ENCODE data around the gene CCNG2.

The CCNG2 gene

DNA sequence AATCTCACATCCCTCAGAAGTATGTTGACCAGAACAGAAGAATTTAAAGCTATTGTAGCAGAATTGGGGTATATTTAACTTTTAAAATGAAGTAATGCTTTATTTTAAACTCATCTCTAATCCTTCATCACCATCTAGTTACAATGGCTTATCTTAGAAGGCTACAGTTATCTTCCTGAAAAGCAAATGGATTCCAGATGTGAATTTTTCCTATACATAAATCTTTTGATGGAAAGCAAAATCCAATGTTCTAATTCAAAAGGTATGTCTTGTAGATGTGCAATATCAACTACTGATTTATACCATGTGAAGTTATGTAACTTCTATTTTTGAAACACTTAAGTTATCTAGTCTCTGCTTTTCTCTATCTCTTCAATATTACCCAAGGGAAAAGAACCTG lies 47.6 kb downstream of the CCNG2 start:
- DNase-seq = no peak

DNA sequence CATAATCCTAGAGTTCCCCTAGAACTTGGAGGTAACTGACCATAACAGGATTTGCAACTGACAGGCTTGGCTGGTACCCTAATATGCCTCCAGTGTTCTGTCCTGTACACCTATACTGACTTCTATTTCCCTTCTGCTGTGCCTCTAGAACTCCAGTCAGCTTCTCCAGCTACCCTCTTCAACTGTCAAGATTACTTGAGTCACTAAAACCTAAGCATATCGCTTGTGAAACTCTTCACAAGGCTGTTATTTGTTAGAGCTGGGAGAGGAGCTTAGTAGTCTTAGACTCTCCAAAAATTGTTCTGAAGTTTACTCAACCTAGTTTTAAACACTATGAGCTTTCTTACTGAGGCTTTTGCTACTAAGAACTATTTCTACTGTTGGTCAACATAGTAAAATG lies 52.0 kb downstream of the CCNG2 start:
- no peak for DNase-seq

DNA sequence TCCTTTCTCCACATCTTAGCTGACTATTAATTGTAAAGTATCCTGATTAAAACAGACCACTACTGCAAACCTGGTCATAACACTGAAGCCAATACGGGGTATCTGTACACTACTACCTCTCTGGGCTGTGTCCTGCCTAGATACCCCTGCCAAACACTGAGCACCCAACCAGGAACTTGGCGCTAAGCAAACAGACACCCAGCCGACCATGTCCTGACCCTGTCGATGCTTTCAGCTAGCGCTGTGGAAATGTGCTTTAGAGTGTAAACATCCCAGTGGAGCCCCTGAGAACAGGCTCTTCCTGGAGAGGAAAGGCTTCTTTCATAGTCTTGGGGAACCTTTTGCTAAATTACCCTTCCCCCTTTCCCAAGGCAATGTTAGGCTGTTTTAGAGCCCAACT lies 52.9 kb downstream of the CCNG2 start:
- DNase-seq = no peak

DNA sequence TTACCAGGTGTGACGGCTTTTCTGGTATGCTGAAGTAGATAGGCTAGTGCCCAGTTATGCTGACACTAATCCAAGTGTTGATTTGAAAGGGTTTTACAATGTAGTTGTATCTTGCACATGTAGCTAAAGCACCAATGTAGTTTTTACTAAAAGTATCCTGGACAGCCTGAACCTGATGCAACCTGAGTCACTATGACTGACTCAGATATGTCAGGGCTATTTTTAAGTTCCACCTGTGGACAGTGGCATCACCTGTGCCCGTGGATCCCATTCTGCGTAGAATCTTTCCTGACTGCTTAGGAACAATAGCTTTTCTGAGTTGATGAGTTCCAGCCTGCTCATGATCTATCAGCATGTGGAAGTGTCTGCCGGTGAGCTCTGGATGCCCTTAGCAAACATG lies 58.1 kb downstream of the CCNG2 start:
- DNase-seq = no peak

DNA sequence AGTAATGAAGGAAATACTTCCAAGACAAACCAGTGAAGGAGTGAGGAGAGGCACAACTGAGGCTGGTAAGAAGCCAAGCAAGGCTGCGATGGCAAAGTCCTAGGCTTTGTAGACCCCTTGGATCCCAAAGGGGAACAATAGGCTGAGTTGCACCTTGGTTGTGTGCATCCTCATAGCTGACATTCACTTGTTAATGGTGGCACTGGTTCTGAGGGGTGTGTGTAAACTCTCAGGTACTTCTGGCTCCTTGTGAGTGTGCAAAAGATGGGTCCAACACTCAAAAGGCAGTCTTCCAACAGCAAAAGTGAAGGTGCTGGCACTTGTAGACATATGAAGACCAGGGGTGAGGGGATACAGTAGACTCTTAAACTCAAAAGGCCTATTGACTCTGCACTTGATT lies 60.5 kb downstream of the CCNG2 start:
- no peak for DNase-seq

DNA sequence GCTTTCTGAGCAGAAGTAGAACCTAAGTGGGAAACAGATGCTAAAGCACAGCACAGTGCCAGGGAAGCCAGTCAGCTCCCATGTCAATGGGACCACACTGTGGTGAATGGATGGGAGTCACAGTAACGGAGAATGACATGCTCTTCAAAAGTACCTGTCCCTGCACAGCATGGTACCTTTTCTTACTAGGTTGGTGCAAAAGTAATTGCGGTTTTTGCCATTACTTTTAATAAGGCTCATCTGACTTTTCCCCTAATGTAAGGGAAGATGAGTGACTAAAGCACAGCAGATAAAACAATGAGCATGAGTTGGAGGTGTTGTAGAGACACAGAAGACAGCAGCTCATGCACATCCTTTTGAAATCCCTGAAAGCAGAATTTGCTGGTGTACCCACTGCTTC lies 62.3 kb downstream of the CCNG2 start:
- no peak for DNase-seq

All from SW 1271 (cell line).